ENCODE measurements around the gene LTBP3. TPM values are rescaled to one million over a fixed set of nuclear protein-coding genes. Genes with fewer than 3 reads are reported as not detected.

The LTBP3 gene
- total and polyA plus RNA-seq, 2 of the 13 experiments (the other 11 are each of a cell fraction or from before 2014, with no cell fraction given) = 12.2 to 68.1 TPM

DNA sequence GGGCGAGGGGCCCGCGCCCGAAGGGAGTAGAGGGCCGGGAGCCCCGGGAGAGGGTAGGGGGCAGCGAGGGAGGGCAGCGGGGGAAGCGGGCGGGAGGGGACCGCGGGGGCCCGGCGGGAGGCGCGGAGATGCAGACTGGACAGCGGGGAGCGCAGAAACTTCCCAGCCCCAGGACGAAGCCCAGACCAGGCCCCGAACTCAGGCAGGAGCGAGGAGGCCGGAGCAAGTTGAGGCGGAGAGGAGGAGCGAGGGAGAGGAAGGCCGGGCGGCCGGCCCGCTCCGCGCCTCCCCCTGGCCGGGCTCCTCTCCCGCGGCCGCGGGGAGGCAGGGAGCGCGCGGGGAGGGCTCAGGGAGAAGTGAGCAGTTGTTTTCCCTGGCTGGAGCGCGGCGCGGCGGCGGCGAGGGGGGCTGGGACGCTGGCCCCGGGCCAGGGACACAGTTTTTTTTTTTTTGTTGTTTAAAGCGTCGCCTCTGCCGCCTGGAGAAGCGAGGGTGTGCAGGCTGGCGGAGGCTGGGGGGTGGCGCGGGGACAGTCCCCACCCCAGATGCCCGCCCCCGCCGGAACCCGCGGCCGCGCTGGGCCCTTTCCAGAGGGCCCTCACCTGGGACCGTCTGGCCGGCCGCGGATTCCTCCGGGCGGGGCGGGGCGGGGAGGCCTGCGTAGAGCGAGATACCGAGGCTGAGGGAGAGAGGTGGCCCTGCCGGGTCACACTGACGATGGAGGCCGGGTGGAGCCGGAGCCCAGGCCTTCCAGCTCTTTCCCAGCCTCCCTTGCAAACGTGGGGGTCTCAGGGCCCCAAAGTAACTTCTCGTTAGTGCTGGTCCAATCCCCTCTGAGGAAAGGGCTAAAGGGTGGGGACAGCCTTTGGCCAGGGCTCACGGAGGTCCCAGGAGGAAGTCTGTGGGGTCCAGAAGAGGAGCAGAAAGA is at the start of gene LTBP3 (continued):
- TF ChIP-seq GFI1 (CRISPR knock-in tag; IDR thresholded peaks at IDR 0.05; ENCODE audit: borderline replicate concordance) = no peak
- TF ChIP-seq NBN (conservative IDR thresholded peaks at IDR 0.05) = no peak
- TF ChIP-seq, protein P1, sequence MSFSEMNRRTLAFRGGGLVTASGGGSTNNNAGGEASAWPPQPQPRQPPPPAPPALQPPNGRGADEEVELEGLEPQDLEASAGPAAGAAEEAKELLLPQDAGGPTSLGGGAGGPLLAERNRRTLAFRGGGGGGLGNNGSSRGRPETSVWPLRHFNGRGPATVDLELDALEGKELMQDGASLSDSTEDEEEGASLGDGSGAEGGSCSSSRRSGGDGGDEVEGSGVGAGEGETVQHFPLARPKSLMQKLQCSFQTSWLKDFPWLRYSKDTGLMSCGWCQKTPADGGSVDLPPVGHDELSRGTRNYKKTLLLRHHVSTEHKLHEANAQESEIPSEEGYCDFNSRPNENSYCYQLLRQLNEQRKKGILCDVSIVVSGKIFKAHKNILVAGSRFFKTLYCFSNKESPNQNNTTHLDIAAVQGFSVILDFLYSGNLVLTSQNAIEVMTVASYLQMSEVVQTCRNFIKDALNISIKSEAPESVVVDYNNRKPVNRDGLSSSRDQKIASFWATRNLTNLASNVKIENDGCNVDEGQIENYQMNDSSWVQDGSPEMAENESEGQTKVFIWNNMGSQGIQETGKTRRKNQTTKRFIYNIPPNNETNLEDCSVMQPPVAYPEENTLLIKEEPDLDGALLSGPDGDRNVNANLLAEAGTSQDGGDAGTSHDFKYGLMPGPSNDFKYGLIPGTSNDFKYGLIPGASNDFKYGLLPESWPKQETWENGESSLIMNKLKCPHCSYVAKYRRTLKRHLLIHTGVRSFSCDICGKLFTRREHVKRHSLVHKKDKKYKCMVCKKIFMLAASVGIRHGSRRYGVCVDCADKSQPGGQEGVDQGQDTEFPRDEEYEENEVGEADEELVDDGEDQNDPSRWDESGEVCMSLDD (CRISPR knock-in tag; IDR thresholded peaks at IDR 0.05; ENCODE audit: borderline replicate concordance) = no peak
- no peak for TF ChIP-seq ATAD3A (CRISPR knock-in tag; IDR thresholded peaks at IDR 0.05)
- no peak for TF ChIP-seq ZNF713 (CRISPR knock-in tag; IDR thresholded peaks at IDR 0.05)
- TF ChIP-seq ZNF292 (CRISPR knock-in tag; IDR thresholded peaks at IDR 0.05; ENCODE audit: borderline replicate concordance, low read depth) = no peak
- no peak for TF ChIP-seq SP2 (CRISPR knock-in tag; IDR thresholded peaks at IDR 0.05)
- TF ChIP-seq, protein P2, sequence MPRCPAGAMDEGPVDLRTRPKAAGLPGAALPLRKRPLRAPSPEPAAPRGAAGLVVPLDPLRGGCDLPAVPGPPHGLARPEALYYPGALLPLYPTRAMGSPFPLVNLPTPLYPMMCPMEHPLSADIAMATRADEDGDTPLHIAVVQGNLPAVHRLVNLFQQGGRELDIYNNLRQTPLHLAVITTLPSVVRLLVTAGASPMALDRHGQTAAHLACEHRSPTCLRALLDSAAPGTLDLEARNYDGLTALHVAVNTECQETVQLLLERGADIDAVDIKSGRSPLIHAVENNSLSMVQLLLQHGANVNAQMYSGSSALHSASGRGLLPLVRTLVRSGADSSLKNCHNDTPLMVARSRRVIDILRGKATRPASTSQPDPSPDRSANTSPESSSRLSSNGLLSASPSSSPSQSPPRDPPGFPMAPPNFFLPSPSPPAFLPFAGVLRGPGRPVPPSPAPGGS (CRISPR knock-in tag; IDR thresholded peaks at IDR 0.05) = no peak
- no peak for TF ChIP-seq ZNF383 (CRISPR knock-in tag; IDR thresholded peaks at IDR 0.05; ENCODE audit: borderline replicate concordance)
- TF ChIP-seq CBX1 (IDR thresholded peaks at IDR 0.05; ENCODE audit: low read depth) = no peak
- TF ChIP-seq, protein P3, sequence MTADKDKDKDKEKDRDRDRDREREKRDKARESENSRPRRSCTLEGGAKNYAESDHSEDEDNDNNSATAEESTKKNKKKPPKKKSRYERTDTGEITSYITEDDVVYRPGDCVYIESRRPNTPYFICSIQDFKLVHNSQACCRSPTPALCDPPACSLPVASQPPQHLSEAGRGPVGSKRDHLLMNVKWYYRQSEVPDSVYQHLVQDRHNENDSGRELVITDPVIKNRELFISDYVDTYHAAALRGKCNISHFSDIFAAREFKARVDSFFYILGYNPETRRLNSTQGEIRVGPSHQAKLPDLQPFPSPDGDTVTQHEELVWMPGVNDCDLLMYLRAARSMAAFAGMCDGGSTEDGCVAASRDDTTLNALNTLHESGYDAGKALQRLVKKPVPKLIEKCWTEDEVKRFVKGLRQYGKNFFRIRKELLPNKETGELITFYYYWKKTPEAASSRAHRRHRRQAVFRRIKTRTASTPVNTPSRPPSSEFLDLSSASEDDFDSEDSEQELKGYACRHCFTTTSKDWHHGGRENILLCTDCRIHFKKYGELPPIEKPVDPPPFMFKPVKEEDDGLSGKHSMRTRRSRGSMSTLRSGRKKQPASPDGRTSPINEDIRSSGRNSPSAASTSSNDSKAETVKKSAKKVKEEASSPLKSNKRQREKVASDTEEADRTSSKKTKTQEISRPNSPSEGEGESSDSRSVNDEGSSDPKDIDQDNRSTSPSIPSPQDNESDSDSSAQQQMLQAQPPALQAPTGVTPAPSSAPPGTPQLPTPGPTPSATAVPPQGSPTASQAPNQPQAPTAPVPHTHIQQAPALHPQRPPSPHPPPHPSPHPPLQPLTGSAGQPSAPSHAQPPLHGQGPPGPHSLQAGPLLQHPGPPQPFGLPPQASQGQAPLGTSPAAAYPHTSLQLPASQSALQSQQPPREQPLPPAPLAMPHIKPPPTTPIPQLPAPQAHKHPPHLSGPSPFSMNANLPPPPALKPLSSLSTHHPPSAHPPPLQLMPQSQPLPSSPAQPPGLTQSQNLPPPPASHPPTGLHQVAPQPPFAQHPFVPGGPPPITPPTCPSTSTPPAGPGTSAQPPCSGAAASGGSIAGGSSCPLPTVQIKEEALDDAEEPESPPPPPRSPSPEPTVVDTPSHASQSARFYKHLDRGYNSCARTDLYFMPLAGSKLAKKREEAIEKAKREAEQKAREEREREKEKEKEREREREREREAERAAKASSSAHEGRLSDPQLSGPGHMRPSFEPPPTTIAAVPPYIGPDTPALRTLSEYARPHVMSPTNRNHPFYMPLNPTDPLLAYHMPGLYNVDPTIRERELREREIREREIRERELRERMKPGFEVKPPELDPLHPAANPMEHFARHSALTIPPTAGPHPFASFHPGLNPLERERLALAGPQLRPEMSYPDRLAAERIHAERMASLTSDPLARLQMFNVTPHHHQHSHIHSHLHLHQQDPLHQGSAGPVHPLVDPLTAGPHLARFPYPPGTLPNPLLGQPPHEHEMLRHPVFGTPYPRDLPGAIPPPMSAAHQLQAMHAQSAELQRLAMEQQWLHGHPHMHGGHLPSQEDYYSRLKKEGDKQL (CRISPR knock-in tag; IDR thresholded peaks at IDR 0.05; ENCODE audit: low read depth) = no peak
- TF ChIP-seq ZNF792 (CRISPR knock-in tag; IDR thresholded peaks at IDR 0.05) = no peak
- TF ChIP-seq, protein P4, sequence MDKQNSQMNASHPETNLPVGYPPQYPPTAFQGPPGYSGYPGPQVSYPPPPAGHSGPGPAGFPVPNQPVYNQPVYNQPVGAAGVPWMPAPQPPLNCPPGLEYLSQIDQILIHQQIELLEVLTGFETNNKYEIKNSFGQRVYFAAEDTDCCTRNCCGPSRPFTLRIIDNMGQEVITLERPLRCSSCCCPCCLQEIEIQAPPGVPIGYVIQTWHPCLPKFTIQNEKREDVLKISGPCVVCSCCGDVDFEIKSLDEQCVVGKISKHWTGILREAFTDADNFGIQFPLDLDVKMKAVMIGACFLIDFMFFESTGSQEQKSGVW (CRISPR knock-in tag; IDR thresholded peaks at IDR 0.05; ENCODE audit: borderline replicate concordance) = no peak
- TF ChIP-seq, protein P5, sequence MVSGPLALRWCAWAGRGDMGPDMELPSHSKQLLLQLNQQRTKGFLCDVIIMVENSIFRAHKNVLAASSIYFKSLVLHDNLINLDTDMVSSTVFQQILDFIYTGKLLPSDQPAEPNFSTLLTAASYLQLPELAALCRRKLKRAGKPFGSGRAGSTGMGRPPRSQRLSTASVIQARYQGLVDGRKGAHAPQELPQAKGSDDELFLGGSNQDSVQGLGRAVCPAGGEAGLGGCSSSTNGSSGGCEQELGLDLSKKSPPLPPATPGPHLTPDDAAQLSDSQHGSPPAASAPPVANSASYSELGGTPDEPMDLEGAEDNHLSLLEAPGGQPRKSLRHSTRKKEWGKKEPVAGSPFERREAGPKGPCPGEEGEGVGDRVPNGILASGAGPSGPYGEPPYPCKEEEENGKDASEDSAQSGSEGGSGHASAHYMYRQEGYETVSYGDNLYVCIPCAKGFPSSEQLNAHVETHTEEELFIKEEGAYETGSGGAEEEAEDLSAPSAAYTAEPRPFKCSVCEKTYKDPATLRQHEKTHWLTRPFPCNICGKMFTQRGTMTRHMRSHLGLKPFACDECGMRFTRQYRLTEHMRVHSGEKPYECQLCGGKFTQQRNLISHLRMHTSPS (CRISPR knock-in tag; IDR thresholded peaks at IDR 0.05; ENCODE audit: low read depth) = no peak
- TF ChIP-seq, protein P6, sequence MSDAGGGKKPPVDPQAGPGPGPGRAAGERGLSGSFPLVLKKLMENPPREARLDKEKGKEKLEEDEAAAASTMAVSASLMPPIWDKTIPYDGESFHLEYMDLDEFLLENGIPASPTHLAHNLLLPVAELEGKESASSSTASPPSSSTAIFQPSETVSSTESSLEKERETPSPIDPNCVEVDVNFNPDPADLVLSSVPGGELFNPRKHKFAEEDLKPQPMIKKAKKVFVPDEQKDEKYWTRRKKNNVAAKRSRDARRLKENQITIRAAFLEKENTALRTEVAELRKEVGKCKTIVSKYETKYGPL (CRISPR knock-in tag; IDR thresholded peaks at IDR 0.05) = no peak
